GM18868 (cell line): Measurements from ENCODE around the gene MOB3C.

Experiments used
- ATAC-seq: cut with Tn5 transposase; IDR thresholded peaks from one replicate; pipeline ENCODE4 v1.9.1; 2021; ENCODE audit warnings: mild to moderate bottlenecking, moderate library complexity; ENCODE audit not compliant: unreplicated experiment

The MOB3C gene

DNA sequence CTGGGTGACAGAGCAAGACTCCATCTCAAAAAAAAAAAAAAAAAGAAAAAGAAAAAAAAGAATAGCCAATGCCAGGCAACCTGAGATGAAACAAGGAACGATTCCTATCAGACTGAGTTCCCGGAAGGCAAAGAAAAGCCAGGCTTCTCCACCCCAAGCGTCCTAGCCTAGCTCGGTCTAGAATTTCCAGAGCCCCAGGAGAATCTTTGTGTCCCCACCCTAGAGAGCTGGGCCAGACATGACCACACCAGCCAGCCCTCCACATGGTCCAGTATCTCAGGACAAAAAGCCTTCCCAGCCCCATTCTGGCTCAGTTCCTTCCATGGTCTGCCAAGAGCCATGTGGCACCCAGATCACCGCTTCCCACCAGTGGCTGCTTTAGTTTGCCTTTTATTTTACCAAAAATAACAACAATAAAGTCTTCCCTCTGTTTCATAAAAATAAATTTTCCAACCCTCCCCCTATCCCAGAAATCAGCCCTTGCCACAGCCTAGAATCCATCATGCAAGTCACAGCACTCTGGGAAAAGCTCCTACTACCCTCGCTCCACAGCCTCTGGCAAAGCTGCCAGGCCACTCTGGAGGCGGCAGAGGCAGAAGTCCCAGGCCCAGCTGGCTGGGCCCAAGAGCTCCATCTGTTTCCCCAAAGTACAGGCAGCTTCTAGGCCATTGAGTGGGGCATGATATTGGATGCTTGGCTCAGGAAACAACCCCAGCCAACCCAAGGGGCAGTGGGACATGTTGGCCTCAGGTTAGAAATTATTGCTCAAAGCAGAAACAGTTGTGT is 9.1 kb downstream of the MOB3C start:
- no peak for ATAC-seq

DNA sequence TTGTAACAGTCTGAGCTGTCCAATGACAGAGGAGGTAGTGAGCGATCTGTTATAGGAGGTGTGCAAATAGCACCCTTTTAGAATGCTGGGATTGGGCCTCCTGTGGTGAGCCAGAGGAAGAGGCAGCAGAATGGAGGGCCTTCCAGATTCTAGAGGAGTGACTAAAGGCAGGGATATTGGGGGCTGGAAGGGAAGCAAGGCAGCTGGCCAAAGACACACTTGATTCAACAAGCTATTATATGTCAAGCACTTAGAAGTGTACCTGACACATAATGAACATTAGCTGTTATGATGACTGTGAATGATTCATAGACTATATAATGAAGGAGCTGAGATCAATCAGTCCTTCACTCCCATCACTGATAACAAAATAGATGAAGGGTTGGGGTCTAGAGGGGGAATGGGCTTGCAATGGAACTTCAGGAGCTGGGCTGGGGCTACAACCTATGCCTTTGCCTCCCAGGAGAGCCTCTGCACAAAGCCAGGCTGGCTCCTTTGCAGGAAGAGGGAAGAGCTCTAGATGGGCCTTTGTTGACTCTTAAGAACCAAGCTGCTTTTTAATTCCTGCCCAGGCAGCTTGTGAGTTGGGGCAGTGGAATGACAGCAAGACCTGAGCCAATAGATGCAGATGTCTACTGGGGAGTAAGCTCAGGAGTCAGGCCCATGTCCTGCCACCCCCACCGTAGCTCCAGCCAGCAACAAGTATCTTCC is 10.2 kb downstream of the MOB3C start:
- no peak for ATAC-seq

DNA sequence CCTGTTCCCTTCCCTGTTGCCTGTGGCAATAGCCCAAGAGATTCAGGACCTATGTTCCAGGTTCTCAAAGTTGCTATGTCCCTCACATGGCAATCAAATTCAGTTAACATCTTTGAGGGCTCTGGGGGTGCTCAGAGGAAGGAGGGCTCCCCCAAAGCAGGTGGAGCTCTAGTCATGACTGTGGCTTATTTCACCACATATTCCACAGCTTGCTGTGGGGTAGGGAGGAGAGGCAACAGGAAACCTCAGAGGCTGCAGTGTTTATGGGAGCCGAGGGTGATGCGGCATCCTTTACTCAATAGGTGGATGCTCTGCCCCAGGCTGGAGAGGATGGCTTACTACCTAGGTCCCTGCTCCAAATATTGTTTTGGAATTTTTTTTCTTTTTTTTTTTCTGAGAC is 11.4 kb downstream of the MOB3C start:
- no peak for ATAC-seq

DNA sequence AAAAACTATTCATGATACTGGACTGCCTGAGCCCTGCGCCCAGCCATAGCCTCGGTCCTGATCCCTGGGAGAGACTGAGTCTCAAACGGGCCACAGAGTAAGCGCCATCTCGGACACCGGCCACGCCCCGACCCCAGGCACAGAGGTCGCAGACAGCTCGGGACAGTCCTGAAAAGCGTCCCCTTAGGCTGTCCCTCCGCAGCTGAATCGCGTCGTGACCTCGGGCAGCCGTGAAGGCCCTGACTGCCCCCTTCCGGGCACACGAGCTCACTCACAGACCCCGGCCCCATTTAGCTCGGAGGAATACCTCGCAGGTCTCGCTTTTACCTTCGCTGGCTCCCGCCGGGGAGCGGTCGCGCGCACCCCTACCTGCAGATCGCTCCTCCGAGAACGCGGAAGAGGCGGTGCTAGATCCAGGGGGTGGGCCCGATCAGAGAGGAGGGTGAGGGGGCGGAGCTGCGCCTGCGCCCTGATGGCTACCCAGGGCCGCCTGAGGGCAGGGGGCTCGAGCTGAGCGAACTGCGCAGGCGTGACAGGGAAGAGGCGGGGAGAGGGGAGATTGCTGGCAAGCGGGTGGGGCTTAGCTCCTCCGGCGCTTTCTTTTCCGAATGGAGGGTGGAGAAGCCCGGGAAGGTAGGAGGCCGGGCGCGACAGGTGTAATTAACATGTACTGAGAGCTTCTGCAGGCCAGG is 12.6 kb downstream of the MOB3C start, which contains the start of gene MKNK1:
TSS of gene MKNK1 (minus strand) at position 411 of the 692 bp plus-strand sequence. CDS start 20,941 bp downstream, outside the sequence.
- peak; percentile 95 for ATAC-seq

DNA sequence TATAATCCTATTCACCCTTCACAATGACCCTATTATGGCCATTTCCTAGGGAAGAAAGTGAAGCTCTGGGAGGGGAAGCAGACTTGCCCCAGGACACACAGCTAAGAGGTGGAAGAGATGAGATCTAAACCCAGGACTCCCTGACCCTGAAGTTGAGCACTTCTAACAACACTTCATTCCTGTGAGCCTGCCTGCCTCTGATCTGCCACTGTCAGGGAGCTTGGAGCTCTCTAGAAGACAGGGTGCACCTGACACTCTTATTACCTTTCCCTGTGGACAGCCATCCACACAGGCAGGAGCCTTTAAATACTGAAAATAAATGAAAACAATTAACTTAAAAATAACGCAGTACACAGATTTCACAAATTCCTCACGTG is 13.1 kb downstream of the MOB3C start:
- ATAC-seq, result peak; percentile 6

DNA sequence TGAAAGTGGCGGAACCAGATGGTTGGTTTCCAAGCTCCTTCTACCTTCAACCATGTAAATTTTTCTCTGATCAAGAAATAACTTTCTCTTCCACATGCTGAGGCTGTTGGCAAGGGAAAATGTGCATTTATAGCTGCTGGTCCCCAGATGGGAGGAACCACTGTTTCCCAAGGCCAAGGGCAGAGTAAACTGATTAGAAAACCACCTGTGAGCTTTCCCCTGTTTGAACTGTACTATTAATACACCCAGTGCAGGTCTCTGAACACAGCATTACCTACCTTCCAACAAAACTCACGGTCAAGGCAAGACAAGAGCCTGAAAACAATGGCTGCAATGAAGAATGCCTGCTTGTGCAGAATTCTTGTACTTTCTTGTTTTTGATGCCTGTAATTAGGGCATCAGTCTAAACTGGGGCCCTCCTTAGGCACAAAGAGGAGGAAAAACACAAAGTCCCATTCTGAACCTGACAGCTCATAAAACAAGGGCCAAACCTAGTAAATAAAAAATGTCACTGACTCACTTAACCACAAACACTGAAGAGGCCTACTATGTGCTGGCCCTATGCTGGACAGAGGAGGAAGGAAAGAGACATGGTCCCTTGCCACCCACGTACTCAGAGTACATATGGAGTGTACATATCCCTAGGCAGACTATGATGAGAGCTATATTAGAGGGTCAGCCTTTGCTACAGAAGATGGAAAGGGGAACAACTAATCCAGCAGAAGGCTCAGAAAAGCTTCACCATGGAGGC is 15.2 kb downstream of the MOB3C start:
- ATAC-seq, result no peak

DNA sequence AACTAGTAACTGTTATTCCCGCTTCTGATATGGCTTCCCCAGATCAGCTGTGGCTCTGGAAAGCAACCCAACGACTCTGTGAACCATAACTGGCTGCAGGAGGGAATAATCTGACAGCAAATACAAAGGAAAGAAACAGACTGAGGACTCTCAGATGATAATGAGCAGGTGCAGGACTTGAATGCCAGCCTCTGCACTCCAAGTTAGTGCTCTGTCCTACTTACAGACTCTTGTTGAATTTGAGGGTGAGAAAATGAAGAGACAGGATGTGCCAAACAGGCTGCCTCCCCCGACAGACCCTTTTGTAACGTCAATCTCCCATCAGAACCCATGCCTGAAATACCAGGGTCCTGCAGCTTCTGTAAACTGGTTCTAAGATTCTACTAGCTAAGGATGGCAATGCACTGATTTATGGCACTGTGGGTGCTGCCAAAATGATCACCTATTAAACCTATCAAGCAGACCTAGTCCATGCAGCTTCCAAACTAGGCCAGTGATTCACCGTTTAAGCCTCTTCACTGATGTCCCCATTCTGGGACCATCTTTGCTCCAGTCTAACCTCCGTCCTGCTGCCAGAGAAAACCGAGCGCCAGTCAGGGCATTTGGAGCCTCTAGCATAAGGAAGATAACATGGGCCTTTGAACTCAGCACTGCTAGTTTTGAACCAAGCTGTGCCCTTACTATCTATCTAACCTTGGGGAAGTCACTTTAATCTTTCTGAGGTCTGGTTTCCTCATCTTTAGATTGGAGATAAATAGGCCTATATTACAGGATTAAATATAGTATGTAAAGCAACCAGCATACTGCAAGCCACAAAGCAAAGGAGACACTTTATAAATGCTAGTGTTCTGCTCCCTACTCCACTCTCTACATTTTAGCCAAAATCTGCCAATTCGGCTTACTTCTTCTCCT is 17.3 kb downstream of the MOB3C start:
- ATAC-seq, result no peak

DNA sequence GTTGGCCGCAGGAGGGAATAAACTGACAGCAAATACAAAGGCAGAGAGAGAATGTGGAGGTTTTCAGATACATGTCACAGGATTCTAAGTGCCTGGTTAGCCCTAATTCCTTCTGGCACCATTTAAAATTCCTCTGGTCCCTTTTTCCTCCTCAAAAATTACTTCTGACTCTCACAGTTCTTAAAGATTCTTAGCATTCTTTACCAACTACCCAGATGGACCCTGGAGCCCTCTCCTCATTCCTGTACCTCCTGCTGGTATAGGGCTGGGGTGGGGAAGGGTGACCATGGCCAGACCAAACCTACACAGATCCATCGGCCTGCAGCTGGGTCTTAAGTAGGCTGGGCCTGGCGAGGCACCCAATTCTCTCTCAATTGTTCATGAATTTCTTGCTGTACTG is 19.8 kb downstream of the MOB3C start:
- ATAC-seq, result no peak

DNA sequence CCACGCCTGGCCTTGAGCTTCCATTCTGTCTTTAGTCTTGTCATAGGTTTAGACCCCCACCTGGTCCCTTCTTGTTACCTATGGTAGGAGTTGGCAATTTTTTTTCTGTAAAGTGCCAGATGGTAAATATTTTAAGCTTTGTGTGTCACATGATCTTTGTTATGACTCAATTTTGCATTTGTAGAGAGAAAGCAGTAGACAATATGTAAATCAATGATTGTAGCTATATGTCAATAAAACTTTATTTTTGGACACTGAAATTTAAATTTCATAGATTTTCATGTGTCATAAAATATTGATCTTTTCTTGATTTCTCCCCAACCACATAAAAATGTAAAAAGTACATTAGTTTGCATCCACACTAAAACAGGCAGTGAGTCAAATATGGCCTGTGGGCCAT is 20.6 kb downstream of the MOB3C start:
- ATAC-seq, result no peak

DNA sequence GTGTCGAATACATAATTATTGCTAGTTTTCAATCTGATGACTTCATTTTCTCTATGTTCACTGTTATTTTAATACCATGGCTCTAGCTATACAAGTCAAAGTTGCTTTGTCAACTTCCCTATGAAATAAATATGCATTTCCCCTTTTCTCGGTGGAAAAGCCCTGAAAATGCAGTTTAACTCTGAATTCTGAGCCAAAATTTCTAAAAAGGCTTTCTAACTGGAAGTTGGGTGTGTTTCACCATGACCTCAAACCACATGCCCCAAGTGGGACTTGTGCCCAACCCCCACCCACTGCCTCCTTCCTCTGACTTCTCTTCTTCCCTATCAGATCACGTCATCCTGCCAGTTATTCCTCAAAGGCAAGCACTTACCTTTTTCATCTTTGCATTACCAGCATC is 21.5 kb downstream of the MOB3C start:
- no peak for ATAC-seq

DNA sequence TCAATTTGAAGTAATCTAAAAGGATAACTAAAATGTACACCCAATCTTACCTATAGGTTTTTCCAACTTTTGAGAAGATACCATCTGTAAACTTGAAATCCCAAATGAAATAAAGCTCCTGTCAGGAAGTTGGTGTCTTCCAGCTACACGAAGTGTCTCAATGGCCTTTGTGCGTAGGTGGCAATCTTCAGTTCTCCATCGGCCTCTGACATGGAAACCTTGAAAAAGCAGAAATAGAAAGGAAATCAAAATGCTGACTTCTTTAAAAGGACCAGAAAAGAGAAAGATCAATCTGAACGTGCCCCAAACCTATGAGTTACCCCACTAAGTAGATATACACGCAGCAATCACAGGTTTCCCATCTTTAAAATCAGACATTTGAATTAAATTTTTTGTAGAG is 22.5 kb downstream of the MOB3C start:
- ATAC-seq, result no peak

DNA sequence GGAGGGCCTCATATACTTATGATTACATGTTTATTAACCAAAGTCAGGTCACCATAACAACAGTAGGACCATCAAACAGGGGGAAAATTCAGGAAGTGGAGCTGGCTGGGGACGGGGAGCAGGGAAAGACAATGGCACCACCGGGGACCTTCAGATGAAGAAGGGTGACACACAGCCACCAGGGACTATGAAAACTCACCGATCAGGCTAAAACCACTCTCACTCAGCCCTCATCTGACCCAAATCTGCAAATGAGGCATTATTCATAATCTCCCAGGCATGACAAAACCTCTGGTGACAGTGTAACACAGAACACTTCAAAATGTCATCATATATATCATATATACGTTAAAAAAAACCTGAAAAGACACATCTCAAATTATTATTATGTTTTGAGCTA is 23.8 kb downstream of the MOB3C start:
- no peak for ATAC-seq

DNA sequence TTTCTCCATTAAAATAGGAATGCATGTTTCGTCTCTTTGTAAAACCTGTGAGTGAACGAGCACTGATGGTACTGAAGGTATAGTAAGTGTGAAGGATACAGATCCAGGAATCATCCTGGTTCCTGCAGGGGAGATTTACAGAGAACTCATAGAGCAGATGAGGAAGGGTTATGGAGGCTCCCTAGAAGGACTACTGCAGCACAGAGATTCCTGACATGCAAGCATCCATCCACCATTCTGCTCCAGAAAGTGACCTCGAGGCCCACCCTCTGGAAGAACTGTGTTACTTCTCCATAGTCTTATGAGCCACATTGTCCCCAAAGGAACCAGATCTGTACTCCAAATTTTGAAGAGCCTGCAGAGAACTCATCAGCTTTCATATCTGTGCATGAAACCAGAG is 27.1 kb downstream of the MOB3C start:
- no peak for ATAC-seq

DNA sequence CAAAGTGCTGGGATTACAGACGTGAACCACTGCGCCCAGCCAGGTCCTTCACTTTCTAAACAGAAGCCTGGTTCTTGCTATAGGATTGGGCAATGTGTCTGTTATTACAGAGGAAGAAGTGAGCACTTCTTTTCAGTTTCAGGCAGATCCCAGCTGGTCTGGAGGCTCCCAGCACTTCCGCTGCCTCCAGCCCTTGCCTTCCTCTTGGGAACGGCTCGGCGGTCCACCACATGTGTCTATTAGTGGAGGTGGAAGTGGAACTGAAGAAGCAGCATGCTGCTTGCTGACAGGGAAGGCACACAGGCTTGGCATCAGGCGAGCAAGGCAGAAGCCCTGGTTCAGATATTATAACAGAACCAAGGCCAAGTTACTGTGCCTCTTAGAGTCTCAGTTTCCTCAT is 29.5 kb downstream of the MOB3C start:
- ATAC-seq, result no peak

DNA sequence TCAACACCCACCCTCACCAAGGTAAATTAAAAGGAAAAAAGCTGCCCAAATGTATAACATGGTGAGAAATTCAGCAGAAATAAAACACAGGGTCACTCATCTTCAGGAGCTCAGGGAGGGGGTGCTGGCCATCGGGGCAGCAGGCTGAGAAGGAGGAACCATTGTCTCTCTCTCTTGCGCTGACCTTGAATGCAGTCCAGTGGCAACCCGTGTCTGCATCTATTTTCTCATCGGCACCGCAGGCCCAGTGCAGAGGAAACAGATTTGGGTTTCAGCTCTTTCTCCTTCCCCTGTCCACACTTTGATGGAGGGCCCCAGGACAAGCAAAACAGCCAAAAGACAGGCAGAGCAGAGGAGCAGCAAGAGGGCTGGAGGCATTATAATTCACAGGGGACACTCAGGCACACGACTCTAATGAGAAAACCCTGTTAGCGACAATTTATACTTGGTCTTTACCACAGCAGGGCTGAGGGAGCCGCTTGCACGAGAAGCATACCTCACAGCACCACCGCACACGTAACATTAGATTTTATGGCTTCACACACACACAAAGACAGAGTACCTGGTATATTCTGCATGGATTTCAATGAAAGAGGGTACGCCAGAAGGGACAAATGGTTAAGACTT is 31.2 kb downstream of the MOB3C start:
- ATAC-seq, result no peak

DNA sequence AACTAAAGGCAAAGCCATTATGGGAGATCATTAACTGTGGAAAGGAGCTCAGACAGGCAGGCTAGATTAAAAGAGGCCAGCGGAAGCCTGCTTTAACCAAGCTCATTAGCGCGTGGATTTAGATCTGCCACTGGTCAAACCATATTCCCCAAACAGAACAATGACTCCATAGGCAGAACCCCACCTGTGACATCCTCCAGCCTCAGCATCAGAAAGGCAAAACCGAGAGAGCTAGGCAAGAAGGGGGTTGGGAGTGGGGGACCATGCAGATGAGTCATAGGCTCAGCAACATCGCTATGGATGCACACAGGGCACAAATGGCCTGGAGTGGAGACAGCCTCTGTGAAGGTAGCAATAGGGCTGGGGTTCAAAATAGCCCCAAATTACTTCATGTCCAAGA is 33.1 kb downstream of the MOB3C start:
- ATAC-seq, result no peak

DNA sequence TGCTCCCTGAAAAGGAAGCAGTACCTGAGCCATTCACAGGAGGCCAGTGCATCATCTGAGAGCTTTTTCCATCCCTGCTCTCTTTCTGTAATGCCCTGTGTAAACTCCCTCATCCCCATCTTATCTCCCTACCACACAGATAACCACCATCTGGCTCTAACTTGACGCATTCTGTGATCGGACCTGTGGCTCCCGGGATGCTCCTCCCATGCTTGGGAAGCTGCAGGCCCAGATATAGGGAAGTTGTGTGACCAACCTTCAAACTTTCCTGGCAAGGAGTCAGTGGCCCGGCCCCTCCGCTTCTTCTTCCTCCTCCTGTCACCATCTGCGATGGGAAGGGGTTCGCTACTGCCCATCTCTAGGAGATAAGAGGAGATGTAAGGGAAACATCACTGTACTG is 33.6 kb downstream of the MOB3C start:
- ATAC-seq, result no peak

DNA sequence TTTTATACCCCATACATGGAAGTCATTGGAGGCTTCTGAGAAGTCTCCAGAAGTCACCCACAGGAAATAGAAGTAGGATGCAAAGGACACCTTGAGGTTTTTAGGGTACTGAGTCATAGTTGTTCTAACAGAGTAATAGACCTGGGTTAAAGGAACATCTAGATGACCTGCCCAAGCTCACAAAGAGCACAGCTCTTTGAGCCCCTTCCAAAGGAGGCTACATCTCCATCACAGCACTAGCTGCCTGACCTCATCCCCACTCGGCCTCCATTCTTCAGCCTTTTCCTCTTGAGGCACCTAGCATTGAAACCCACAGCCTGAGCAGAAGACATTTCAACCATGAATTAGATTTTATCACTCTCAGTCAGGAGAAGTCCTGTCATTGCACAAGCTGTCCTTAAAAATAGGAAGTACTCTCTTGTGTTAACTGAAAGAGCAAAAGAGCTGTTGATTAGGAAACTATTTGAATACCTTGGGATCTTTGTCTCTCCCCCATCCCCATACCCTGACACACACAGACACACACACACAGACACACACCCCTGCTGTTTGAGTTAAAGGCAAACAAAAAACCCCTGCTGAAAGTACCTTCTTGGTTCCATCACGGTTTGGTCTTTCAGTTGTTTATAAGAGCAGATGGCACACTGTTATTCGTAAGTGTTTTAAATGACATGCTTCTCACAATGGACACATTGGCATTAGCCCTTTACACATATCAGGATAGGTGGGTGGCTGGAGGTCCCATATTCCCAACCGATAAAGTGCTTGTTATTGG is 34.7 kb downstream of the MOB3C start:
- peak; percentile 56 for ATAC-seq
